AML-193 (cell line): ENCODE data around the gene C22orf31.

Source experiments
- DNase-seq, 2 experiments: peaks; one replicate each; lab custom pipeline; 2025; lab: John Stamatoyannopoulos, UW

C22orf31 gene

GRCh38 chr22:29029202-29030000 is 32.2 kb downstream of the C22orf31 start:
- DNase-seq, result no peak

GRCh38 chr22:29028468-29028867 is 33.2 kb downstream of the C22orf31 start:
- DNase-seq, result no peak

GRCh38 chr22:29026579-29026978 is 35.1 kb downstream of the C22orf31 start:
- no peak for DNase-seq

GRCh38 chr22:29023172-29023796 is 38.3 kb downstream of the C22orf31 start:
- DNase-seq, result no peak

- no peak for DNase-seq
Measured at GRCh38 chr22:29022101-29022817, 39.4 kb downstream of the C22orf31 start.

- no peak for DNase-seq
Measured at GRCh38 chr22:29018293-29019189, 43.1 kb downstream of the C22orf31 start.

GRCh38 chr22:29016067-29016938 is 45.3 kb downstream of the C22orf31 start:
- DNase-seq, result no peak

GRCh38 chr22:29014773-29015172 is 46.9 kb downstream of the C22orf31 start:
- DNase-seq, result no peak

GRCh38 chr22:29014293-29014692 is 47.3 kb downstream of the C22orf31 start:
- DNase-seq, result no peak

GRCh38 chr22:29012952-29013351 is 48.7 kb downstream of the C22orf31 start:
- DNase-seq, result no peak

GRCh38 chr22:29012101-29012433 is 49.6 kb downstream of the C22orf31 start:
- no peak for DNase-seq

GRCh38 chr22:29011240-29012100 is 50.2 kb downstream of the C22orf31 start:
- DNase-seq, result no peak

GRCh38 chr22:29009148-29009547 is 52.5 kb downstream of the C22orf31 start:
- DNase-seq, result no peak
